Right lobe of liver (tissue), 6 donors: ENCODE measurements around the gene CGRRF1. TPM values are rescaled to one million over a fixed set of nuclear protein-coding genes. Genes with fewer than 3 reads are reported as not detected.
A peak's percentile ranks its signal among the peaks of the same experiment; 100 is the strongest.

Experiments
- ATAC-seq, 4 donors: fragments of 200-7000 bp; cut with Tn5 transposase; one replicate each; pipeline ENCODE4 v1.9.1; 2020; ENCODE audit warnings: mild to moderate bottlenecking in 4 of 4, moderate library complexity in 4 of 4
- DNase-seq, 3 donors: peaks; one replicate each; pipeline ENCODE4 v3.0.0-alpha.2; 2020
- H3K27ac ChIP-seq, 3 donors: fragments of 200-600 bp; one replicate each; pipeline ENCODE4 v1.8.0; 2022
- H3K27me3 ChIP-seq, 2 donors: fragments of 200-600 bp; one replicate each; pipeline ENCODE4 v1.8.0; 2022
- H3K36me3 ChIP-seq, 4 donors: fragments of 200-600 bp; sonication (generic) in 1 of 4; one replicate each; pipeline versions ENCODE4 v1.5.1 to v1.8.0; 2017 to 2022; ENCODE audit warnings: control low read depth in 1 of 4
- H3K4me1 ChIP-seq, 4 donors: fragments of 200-600 bp; sonication (generic) in 1 of 4; one replicate each; pipeline versions ENCODE4 v1.5.1 to v1.8.0; 2017 to 2022; ENCODE audit warnings: control low read depth in 1 of 4
- H3K4me3 ChIP-seq, 3 donors: fragments of 200-600 bp; one replicate each; pipeline ENCODE4 v1.8.0; 2022
- H3K9me3 ChIP-seq, 4 donors: fragments of 200-600 bp; sonication (generic) in 1 of 4; one replicate each; pipeline versions ENCODE4 v1.5.1 to v1.8.0; 2017 to 2022; ENCODE audit warnings: control low read depth in 1 of 4
- CTCF ChIP-seq, 4 donors: fragments of 200-600 bp in 3 of 4; fragments of 450-650 bp in 1 of 4; IDR thresholded peaks; one replicate each; pipeline versions ENCODE4 v1.5.1 to v1.8.0; 2016 to 2022; ENCODE audit warnings: antibody characterized with exemption in 4 of 4, mild to moderate bottlenecking in 2 of 4
- POLR2A ChIP-seq: fragments of 450-650 bp; IDR thresholded peaks from one replicate; pipeline ENCODE4 v1.6.1; 2017; ENCODE audit warnings: antibody characterized with exemption, mild to moderate bottlenecking
- WGBS: methylation state at CpG from one replicate; pipeline ENCODE4 v1.1.6; 2018; ENCODE audit warnings: low coverage, low lambda C conversion rate; ENCODE audit not compliant: insufficient coverage; ENCODE audit errors: missing lambda C conversion rate; 5-methylcytosine and 5-hydroxymethylcytosine counted together
- intact Hi-C, 2 donors: fragments of 100-400 bp; cut with DNase I; formaldehyde crosslinking; loops; one replicate each; pipeline versions ENCODE4 v1.11.2 to v1.14.1; 2022
- total RNA-seq, 6 experiments: library from RNA; depleted of rRNA in 2 of 6; stranded (reverse); fragments of >200 nt in 2 of 6; fragmentation: NEBNext Ultra II Directional in 3 of 6; extraction: Animal tissue kit (Norgen Biotek cat#: 25700) in 3 of 6; gene quantifications; one replicate each; pipeline versions ENCODE4 v1.1.0 to v1.2.4, GENCODE V29; 2016 to 2023
- donor health status: DM: no; HTN: yes; CAD: no.
- donor health status: DM: no; HTN: no; CAD: no.
- donor health status: DM: no; HTN: no; CAD: no.
- donor health status: DM: no; HTN: yes; CAD: no.
- donor health status: DM: no; HTN: yes; CAD: no.

The CGRRF1 gene
- total RNA-seq, 6 experiments from 2014 or later = 5.4 to 8.2 (median 6.7) TPM

- peaks cover 0 to 17% (median 7%) of the 10 kb centered on the region in 4 donors for H3K4me1 ChIP-seq
- no peak for TF ChIP-seq POLR2A
- TF ChIP-seq CTCF (IDR thresholded peaks at IDR 0.05) = no peak
- H3K4me3 ChIP-seq = no peak overlapping the region
- no peak for DNase-seq
- H3K9me3 ChIP-seq = no peaks in the 10 kb centered on the region
- WGBS = 94% methylated on average over 2 of the region's 2 CpGs
- H3K36me3 ChIP-seq = peaks cover 0 to 15% (median 2%) of the 10 kb centered on the region in 4 donors
- ATAC-seq = no peak
- H3K27ac ChIP-seq = no peak overlapping the region
- no peaks in the 10 kb centered on the region for H3K27me3 ChIP-seq
- intact Hi-C loops = no loop called here
Measured at GRCh38 chr14:54481695-54482094, 28.0 kb upstream of the CGRRF1 start.

GRCh38 chr14:54483073-54483745 is 26.5 kb upstream of the CGRRF1 start:
- Histone ChIP-seq H3K4me1 (peaks cover 0 to 24% (median 11%) of the 10 kb centered on the region in 4 donors), H3K4me3 (no peak overlapping the region), H3K27ac (peak overlapping the region in 1 of 3 donors; percentile 30), H3K36me3 (peaks cover 0 to 15% (median under 1%) of the 10 kb centered on the region in 4 donors), H3K9me3 (no peaks in the 10 kb centered on the region), H3K27me3 (no peaks in the 10 kb centered on the region)
- 55% methylated on average over 8 of the region's 8 CpGs for WGBS
- peak; percentile 91 to 97 (median 94) for ATAC-seq
- intact Hi-C loops = no loop called here
- no peak for DNase-seq
- TF ChIP-seq CTCF (IDR thresholded peaks at IDR 0.05) (no peak), POLR2A (no peak)

GRCh38 chr14:54483846-54484245 is 25.9 kb upstream of the CGRRF1 start:
- Histone ChIP-seq H3K27ac (peak overlapping the region in 1 of 3 donors; percentile 0), H3K36me3 (peaks cover 0 to 15% (median under 1%) of the 10 kb centered on the region in 4 donors), H3K4me1 (peaks cover 0 to 24% (median 11%) of the 10 kb centered on the region in 4 donors), H3K4me3 (no peak overlapping the region), H3K27me3 (no peaks in the 10 kb centered on the region), H3K9me3 (no peaks in the 10 kb centered on the region)
- TF ChIP-seq CTCF (IDR thresholded peaks at IDR 0.05) = no peak
- TF ChIP-seq POLR2A = no peak
- DNase-seq = no peak
- intact Hi-C loops = no loop called here
- ATAC-seq = no peak

- peaks cover 0 to 27% (median 14%) of the 10 kb centered on the region in 4 donors for H3K4me1 ChIP-seq
- DNase-seq = no peak
- TF ChIP-seq CTCF (IDR thresholded peaks at IDR 0.05) = no peak
- TF ChIP-seq POLR2A = no peak
- no peak overlapping the region for H3K27ac ChIP-seq
- 73% methylated on average over 1 of the region's 1 CpG for WGBS
- H3K9me3 ChIP-seq = no peaks in the 10 kb centered on the region
- peaks cover 0 to 7% (median 0%) of the 10 kb centered on the region in 4 donors for H3K36me3 ChIP-seq
- no peaks in the 10 kb centered on the region for H3K27me3 ChIP-seq
- intact Hi-C loops = no loop called here
- no peak for ATAC-seq
- no peak overlapping the region for H3K4me3 ChIP-seq
Measured at GRCh38 chr14:54486685-54487084, 23.0 kb upstream of the CGRRF1 start.
